ENCODE results near the gene FAM76A. TPM values are rescaled to one million over a fixed set of nuclear protein-coding genes. Genes with fewer than 3 reads are reported as not detected.

The FAM76A gene
- total and polyA plus RNA-seq, 3 donors from 2014 or later, result 22.6 to 26.6 (median 23.0) TPM

DNA sequence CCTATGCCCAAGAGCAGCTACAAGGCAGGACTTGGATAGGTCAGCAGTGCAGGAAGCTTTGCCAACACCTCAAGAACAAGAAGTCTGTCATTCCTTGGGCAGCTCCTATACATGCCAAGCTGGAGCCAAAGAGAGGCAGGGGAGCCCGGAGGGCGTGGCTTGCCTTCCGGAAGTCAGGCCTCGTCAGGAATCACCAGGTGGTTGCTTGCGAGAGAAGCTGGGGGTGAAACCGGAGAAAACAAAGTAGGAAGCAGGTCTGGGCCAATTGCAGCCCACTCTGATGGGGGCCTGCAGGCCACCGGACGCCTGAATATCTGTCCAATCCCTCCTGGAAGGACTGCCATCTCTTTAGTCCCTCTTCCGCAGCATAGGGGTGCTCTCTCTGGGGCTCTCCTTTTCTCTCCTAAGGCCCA lies 794 bp upstream of the FAM76A start:
- TF ChIP-seq, protein P1, sequence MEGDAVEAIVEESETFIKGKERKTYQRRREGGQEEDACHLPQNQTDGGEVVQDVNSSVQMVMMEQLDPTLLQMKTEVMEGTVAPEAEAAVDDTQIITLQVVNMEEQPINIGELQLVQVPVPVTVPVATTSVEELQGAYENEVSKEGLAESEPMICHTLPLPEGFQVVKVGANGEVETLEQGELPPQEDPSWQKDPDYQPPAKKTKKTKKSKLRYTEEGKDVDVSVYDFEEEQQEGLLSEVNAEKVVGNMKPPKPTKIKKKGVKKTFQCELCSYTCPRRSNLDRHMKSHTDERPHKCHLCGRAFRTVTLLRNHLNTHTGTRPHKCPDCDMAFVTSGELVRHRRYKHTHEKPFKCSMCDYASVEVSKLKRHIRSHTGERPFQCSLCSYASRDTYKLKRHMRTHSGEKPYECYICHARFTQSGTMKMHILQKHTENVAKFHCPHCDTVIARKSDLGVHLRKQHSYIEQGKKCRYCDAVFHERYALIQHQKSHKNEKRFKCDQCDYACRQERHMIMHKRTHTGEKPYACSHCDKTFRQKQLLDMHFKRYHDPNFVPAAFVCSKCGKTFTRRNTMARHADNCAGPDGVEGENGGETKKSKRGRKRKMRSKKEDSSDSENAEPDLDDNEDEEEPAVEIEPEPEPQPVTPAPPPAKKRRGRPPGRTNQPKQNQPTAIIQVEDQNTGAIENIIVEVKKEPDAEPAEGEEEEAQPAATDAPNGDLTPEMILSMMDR (IDR thresholded peaks at IDR 0.05), result no peak
- no peak for TF ChIP-seq POLR2A (IDR thresholded peaks at IDR 0.05)
- Histone ChIP-seq H3K4me3 (peak overlapping the region; percentile 83 to 91), H3K27ac (peak overlapping the region; percentile 91 to 92), H3K27me3 (no peaks in the 10 kb centered on the region), H3K36me3 (ENCODE audit: low read depth, missing control alignments) (no peaks in the 10 kb centered on the region), H3K9me3 (no peaks in the 10 kb centered on the region), H3K4me1 (peaks cover 24% of the 10 kb centered on the region)
- peak; percentile 64 for DNase-seq
- intact Hi-C loops (cut with DNase I; ENCODE audit: low total_unique reads), result no loop called here
- WGBS, 2 donors, result 32 to 41% methylated on average over 8 to 9 of the region's 9 CpGs

DNA sequence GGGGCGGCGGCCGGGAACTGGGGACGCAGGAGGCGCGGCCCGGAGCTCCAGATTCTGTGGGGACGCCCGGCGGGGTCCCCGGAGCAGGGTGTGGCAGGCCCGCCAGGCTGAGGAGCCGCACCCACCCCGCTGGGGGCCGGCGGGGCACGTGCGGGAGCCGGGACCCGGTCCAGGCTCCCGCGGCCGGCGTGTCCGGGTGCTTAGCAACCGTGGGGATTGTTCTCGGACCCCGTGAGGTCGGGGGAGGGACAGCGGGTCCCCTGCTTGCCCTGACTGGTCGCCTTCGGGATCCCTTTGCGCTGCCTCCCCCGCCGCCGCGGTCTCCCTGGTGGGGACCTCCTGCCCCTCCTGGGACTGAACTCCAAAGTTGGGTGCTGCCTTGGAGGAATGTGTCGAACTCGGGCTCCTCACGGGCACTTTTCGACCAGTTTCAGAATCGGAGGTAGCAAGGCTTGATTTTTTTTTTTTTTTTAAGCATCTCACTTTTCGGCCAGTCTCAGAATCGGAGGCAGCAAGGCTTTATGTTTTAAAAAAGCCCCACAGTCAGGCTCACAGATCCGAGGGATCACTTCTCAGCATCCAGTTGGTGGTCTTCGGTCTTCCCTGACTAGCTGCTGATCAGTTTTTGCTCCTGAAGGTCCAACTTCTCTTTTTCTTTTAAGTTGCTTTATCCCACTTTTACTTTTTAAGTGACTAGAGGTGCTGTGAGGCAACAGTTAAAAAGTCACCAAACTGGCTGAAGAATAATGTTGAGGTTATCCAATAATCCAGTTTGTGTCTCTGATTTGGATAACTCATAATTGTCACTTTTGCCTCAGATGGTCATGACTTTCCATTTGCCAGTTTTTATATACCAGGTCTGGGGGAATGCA lies 648 bp downstream of the FAM76A start:
- DNase-seq, result peak; percentile 70
- H3K4me3 ChIP-seq, result peak overlapping the region; percentile 83 to 91
- intact Hi-C loops (cut with DNase I; ENCODE audit: low total_unique reads), result no loop called here
- no peaks in the 10 kb centered on the region for H3K36me3 ChIP-seq (ENCODE audit: low read depth, missing control alignments)
- peaks cover 22% of the 10 kb centered on the region for H3K4me1 ChIP-seq
- H3K27ac ChIP-seq, result peak overlapping the region; percentile 86 to 96
- no peaks in the 10 kb centered on the region for H3K27me3 ChIP-seq
- TF ChIP-seq, protein P1 (IDR thresholded peaks at IDR 0.05), result no peak
- no peak for TF ChIP-seq POLR2A (IDR thresholded peaks at IDR 0.05)
- H3K9me3 ChIP-seq, result no peaks in the 10 kb centered on the region
- 0 to 1% methylated on average over 17 to 45 of the region's 46 CpGs for WGBS, 2 donors

DNA sequence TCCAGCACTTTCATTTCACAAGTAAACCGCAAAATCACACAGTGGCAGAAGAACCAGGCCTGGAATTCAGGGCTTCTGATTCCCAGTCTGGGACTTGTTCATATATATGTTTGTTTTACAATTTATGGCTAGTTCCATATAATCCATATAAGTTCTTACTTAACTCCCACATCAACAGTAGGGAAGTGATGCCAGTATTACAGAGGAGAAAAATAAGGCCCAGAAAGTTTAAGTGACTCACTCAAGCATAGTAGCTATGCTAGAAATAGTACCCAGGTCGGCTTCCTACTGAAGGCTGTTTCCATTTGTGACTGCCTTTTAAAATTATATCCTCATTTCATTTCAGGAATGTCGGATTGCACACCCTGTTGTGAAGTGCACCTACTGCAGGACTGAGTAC lies 1.4 kb downstream of the FAM76A start:
- peak overlapping the region; percentile 83 to 91 for H3K4me3 ChIP-seq
- H3K4me1 ChIP-seq, result peaks cover 22% of the 10 kb centered on the region
- DNase-seq, result no peak
- no peaks in the 10 kb centered on the region for H3K36me3 ChIP-seq (ENCODE audit: low read depth, missing control alignments)
- no peak for TF ChIP-seq POLR2A (IDR thresholded peaks at IDR 0.05)
- TF ChIP-seq, protein P1 (IDR thresholded peaks at IDR 0.05), result no peak
- H3K27me3 ChIP-seq, result no peaks in the 10 kb centered on the region
- WGBS, 2 donors, result 56 to 57% methylated on average over 3 of the region's 3 CpGs
- intact Hi-C loops (cut with DNase I; ENCODE audit: low total_unique reads), result no loop called here
- peak overlapping the region; percentile 86 to 96 for H3K27ac ChIP-seq
- no peaks in the 10 kb centered on the region for H3K9me3 ChIP-seq

DNA sequence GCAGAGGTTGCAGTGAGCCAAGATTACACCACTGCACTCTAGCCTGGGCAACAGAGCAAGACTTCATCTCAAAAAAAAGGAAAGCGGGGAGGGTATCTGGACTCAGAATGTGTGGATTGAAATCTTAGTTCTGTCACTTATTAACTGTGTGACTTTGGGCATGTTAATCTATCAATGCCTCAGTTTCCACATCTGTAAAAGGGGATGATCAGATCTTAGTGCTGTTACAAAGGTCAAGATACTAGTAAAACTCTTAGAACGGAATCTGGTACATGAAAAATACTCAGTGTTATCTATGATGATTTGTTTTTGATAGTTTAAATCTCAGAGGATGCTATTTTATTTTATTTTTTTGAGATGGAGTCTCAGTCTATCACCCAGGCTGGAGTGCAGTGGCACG lies 10.5 kb downstream of the FAM76A start:
- Histone ChIP-seq H3K27ac (no peak overlapping the region), H3K9me3 (no peaks in the 10 kb centered on the region), H3K36me3 (ENCODE audit: low read depth, missing control alignments) (no peaks in the 10 kb centered on the region), H3K4me1 (no peaks in the 10 kb centered on the region), H3K27me3 (no peaks in the 10 kb centered on the region), H3K4me3 (no peak overlapping the region)
- intact Hi-C loops (cut with DNase I; ENCODE audit: low total_unique reads), result no loop called here
- TF ChIP-seq, protein P1 (IDR thresholded peaks at IDR 0.05), result no peak
- no peak for TF ChIP-seq POLR2A (IDR thresholded peaks at IDR 0.05)
- no peak for DNase-seq
- WGBS, 2 donors, result 86 to 97% methylated on average over 3 of the region's 3 CpGs

Data from testis (tissue), 3 donors.